Caco-2 (cell line): ENCODE data around the gene CFAP206. TPM values are rescaled to one million over a fixed set of nuclear protein-coding genes. Genes with fewer than 3 reads are reported as not detected.

Source experiments
- BruUV-seq: library from RNA; stranded (reverse); fragments of 400-500 nt; replicated peaks from 2 replicates; lab custom pipeline; 2021; lab: Mats Ljungman, UMichigan
- CTCF ChIA-PET: fragments of 300-600 bp; sonication (Branson Sonifier 250); formaldehyde crosslinking; loops from one replicate; lab custom pipeline; 2022; ENCODE audit warnings: antibody characterized with exemption; lab: Charles Lee
- POLR2A ChIA-PET: fragments of 300-600 bp; sonication (Branson Sonifier 250); formaldehyde crosslinking; loops from one replicate; lab custom pipeline; 2022; ENCODE audit warnings: antibody characterized with exemption; lab: Charles Lee
- DNase-seq, 2 experiments: peaks; one replicate each; pipeline versions ENCODE4 v3.0.0 to v3.0.0-alpha.2; 2020 to 2022
- H3K27me3 ChIP-seq: replicated peaks from 2 replicates; pipeline ENCODE4 v1.6.0; 2011; ENCODE audit warnings: low read length; ENCODE audit not compliant: control insufficient read depth, insufficient read depth
- H3K36me3 ChIP-seq: 2 replicates; pipeline ENCODE4 v1.5.1; 2011; ENCODE audit warnings: low read length; ENCODE audit not compliant: control insufficient read depth, insufficient read depth
- H3K4me1 ChIP-seq: fragments of 250-450 bp; sonication (Bioruptor Pico); 2 replicates; pipeline ENCODE4 v1.5.1; 2020; ENCODE audit warnings: mild to moderate bottlenecking
- H3K4me3 ChIP-seq: 2 replicates; pipeline ENCODE4 v1.5.1; 2011; ENCODE audit warnings: low read depth, mild to moderate bottlenecking, control low read depth, low read length
- H3K9me3 ChIP-seq: fragments of 250-450 bp; sonication (Bioruptor Pico); 2 replicates; pipeline ENCODE4 v1.5.1; 2020; ENCODE audit warnings: mild to moderate bottlenecking, moderate library complexity
- H3K27ac Mint-ChIP-seq: one replicate; pipeline ENCODE4 v1.8.0; 2022; ENCODE audit warnings: mixed read lengths; ENCODE audit not compliant: unreplicated experiment
- H3K27me3 Mint-ChIP-seq: one replicate; pipeline ENCODE4 v1.8.0; 2022; ENCODE audit warnings: mixed read lengths; ENCODE audit not compliant: insufficient read depth, unreplicated experiment
- H3K36me3 Mint-ChIP-seq: one replicate; pipeline ENCODE4 v1.8.0; 2022; ENCODE audit warnings: mild to moderate bottlenecking, mixed read lengths; ENCODE audit not compliant: insufficient read depth, unreplicated experiment
- H3K4me1 Mint-ChIP-seq: one replicate; pipeline ENCODE4 v1.8.0; 2022; ENCODE audit warnings: low read depth, mixed read lengths; ENCODE audit not compliant: unreplicated experiment
- H3K4me3 Mint-ChIP-seq: one replicate; pipeline ENCODE4 v1.8.0; 2022; ENCODE audit warnings: mild to moderate bottlenecking, moderate library complexity, mixed read lengths; ENCODE audit not compliant: unreplicated experiment
- H3K9me3 Mint-ChIP-seq: one replicate; pipeline ENCODE4 v1.8.0; 2022; ENCODE audit warnings: mixed read lengths; ENCODE audit not compliant: unreplicated experiment
- intact Hi-C: fragments of 100-400 bp; cut with micrococcal nuclease; formaldehyde crosslinking; loops from one replicate; pipeline ENCODE4 v1.10.0; 2022; ENCODE audit not compliant: unreplicated experiment
- total RNA-seq: library from RNA; stranded (reverse); gene quantifications from 2 replicates; pipeline ENCODE4 v1.2.3, GENCODE V29; 2022
- TF ChIP-seq, protein P1 (sequence below), 2 experiments: fragments of 200-600 bp in 1 of 2; IDR thresholded peaks; 1 replicate in 1 of 2; 2 replicates in 1 of 2; pipeline versions ENCODE4 v1.5.1 to v1.8.0; 2011 to 2022; ENCODE audit warnings: antibody characterized with exemption in 1 of 2, control low read depth in 1 of 2, inconsistent platforms in 1 of 2, low read depth in 1 of 2, low read length in 1 of 2, mild to moderate bottlenecking in 1 of 2, moderate library complexity in 1 of 2; ENCODE audit not compliant: insufficient read depth in 1 of 2, severe bottlenecking in 1 of 2, unreplicated experiment in 1 of 2

Gene CFAP206
- total RNA-seq, 1 experiment from 2014 or later = not detected

DNA sequence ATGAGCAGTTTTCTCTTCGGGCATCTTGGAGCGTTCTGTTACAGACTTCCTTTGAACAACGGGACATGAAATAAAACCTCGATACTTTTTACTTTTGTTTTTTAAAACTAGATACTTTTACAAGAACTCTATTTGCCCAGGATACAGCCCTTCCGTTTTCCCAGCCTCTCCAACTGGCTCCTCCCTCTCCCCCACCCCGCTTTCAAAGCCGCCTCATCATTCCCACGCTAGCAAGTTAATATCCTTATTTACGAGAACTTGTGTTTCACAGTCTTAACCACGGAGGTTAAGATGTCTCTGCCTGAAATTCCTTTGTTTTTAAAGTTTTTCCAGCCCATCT lies 241 bp upstream of the CFAP206 start:
- H3K9me3 ChIP-seq = no peaks in the 10 kb centered on the region
- POLR2A ChIA-PET = no interaction called here
- TF ChIP-seq, protein P1, sequence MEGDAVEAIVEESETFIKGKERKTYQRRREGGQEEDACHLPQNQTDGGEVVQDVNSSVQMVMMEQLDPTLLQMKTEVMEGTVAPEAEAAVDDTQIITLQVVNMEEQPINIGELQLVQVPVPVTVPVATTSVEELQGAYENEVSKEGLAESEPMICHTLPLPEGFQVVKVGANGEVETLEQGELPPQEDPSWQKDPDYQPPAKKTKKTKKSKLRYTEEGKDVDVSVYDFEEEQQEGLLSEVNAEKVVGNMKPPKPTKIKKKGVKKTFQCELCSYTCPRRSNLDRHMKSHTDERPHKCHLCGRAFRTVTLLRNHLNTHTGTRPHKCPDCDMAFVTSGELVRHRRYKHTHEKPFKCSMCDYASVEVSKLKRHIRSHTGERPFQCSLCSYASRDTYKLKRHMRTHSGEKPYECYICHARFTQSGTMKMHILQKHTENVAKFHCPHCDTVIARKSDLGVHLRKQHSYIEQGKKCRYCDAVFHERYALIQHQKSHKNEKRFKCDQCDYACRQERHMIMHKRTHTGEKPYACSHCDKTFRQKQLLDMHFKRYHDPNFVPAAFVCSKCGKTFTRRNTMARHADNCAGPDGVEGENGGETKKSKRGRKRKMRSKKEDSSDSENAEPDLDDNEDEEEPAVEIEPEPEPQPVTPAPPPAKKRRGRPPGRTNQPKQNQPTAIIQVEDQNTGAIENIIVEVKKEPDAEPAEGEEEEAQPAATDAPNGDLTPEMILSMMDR (IDR thresholded peaks at IDR 0.05; ENCODE audit: insufficient read depth in 1 of 2, low read depth in 1 of 2, low read length in 1 of 2, severe bottlenecking in 1 of 2, unreplicated experiment in 1 of 2) = no peak
- H3K27me3 Mint-ChIP-seq = peaks cover 5% of the 10 kb centered on the region
- intact Hi-C loops = loop anchor here (5.0 kb wide), 1 partner anchor 65 kb away; the partner anchor contains the start of gene SLC35A1
- peaks cover 9% of the 10 kb centered on the region for H3K36me3 Mint-ChIP-seq
- peaks cover 7% of the 10 kb centered on the region; the same call in 1 of the 2 replicates for H3K4me1 ChIP-seq
- CTCF ChIA-PET = interaction anchor here (1.5 kb wide), 1 partner anchor 14 kb away, joined by 12 read pairs; no protein-coding TSS in a partner anchor
- no peaks in the 10 kb centered on the region for H3K4me1 Mint-ChIP-seq
- no peaks in the 10 kb centered on the region for H3K9me3 Mint-ChIP-seq
- no peak for DNase-seq
- peak overlapping the region; percentile 76 for H3K4me3 Mint-ChIP-seq
- H3K27me3 ChIP-seq = no peaks in the 10 kb centered on the region
- H3K4me3 ChIP-seq = peak overlapping the region; percentile 96
- BruUV-seq = no TSS peak
- H3K36me3 ChIP-seq = no peaks in the 10 kb centered on the region
- no peak overlapping the region for H3K27ac Mint-ChIP-seq

GRCh38 chr6:87408721-87409155 lies 966 bp downstream of the CFAP206 start:
- Mint-ChIP-seq H3K4me3 (peak overlapping the region; percentile 76), H3K27ac (peak overlapping the region; percentile 82), H3K27me3 (peaks cover 5% of the 10 kb centered on the region), H3K4me1 (no peaks in the 10 kb centered on the region), H3K9me3 (no peaks in the 10 kb centered on the region), H3K36me3 (peaks cover 9% of the 10 kb centered on the region)
- H3K4me1 ChIP-seq = peaks cover 7% of the 10 kb centered on the region; the same call in 1 of the 2 replicates
- H3K4me3 ChIP-seq = peak overlapping the region; percentile 96
- H3K9me3 ChIP-seq = no peaks in the 10 kb centered on the region
- BruUV-seq = no TSS peak
- no peaks in the 10 kb centered on the region for H3K27me3 ChIP-seq
- no peaks in the 10 kb centered on the region for H3K36me3 ChIP-seq
- CTCF ChIA-PET = interaction anchor here (0.7 to 1.5 kb wide), 4 partner anchors 16 to 330 kb away, joined by 3 to 12 read pairs (median 3); no protein-coding TSS in a partner anchor
- POLR2A ChIA-PET = no interaction called here
- TF ChIP-seq, protein P1 (IDR thresholded peaks at IDR 0.05; ENCODE audit: insufficient read depth in 1 of 2, low read depth in 1 of 2, low read length in 1 of 2, severe bottlenecking in 1 of 2, unreplicated experiment in 1 of 2) = no peak
- DNase-seq = no peak
- intact Hi-C loops = loop anchor here (5.0 kb wide), 1 partner anchor 64 kb away; the partner anchor contains the start of gene SLC35A1

DNA sequence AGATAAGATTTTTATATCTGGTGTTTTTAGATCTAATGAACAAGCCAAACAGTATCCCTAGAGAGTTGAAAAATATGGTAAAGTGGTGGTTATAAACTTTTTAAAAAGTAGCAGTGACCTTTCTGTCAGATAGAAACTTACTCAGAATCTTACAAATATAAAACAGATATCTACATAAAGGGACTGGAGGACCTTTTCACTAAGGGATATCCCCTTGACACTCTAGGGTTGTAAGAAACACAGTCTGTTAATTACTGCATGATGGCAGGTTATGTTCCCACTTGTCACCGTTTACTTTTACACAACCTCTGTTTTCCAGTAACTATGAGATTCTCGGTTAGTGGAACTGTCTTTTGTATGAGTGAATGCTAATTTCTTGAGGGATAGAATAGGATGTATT lies 11.5 kb downstream of the CFAP206 start:
- ChIA-PET CTCF (no interaction called here), POLR2A (no interaction called here)
- Mint-ChIP-seq H3K4me1 (peaks cover 9% of the 10 kb centered on the region), H3K27me3 (no peaks in the 10 kb centered on the region), H3K4me3 (no peak overlapping the region), H3K9me3 (no peaks in the 10 kb centered on the region), H3K27ac (no peak overlapping the region), H3K36me3 (no peaks in the 10 kb centered on the region)
- no peaks in the 10 kb centered on the region for H3K36me3 ChIP-seq
- no peaks in the 10 kb centered on the region for H3K9me3 ChIP-seq
- peaks cover 7% of the 10 kb centered on the region for H3K4me1 ChIP-seq
- intact Hi-C loops = no loop called here
- DNase-seq = no peak
- TF ChIP-seq, protein P1 (IDR thresholded peaks at IDR 0.05; ENCODE audit: insufficient read depth in 1 of 2, low read depth in 1 of 2, low read length in 1 of 2, severe bottlenecking in 1 of 2, unreplicated experiment in 1 of 2) = no peak
- no peak overlapping the region for H3K4me3 ChIP-seq
- BruUV-seq = no TSS peak
- H3K27me3 ChIP-seq = no peaks in the 10 kb centered on the region
